IMR-90 (cell line): Measurements from ENCODE around the gene YWHAG.

Experiments used
- BHLHE40 ChIP-seq: fragments of 150-350 bp; IDR thresholded peaks from 2 replicates; pipeline ENCODE4 v1.6.1; 2016; ENCODE audit warnings: mild to moderate bottlenecking, low read depth, low read length
- CEBPB ChIP-seq: IDR thresholded peaks from 2 replicates; pipeline ENCODE4 v1.6.1; 2012; ENCODE audit warnings: low read depth, low read length, improper control_type of control experiment
- ELK1 ChIP-seq: fragments of 150-350 bp; IDR thresholded peaks from 2 replicates; pipeline ENCODE4 v1.6.1; 2016; ENCODE audit warnings: low read depth, mild to moderate bottlenecking, low read length, moderate library complexity, borderline replicate concordance
- RAD21 ChIP-seq: IDR thresholded peaks from 2 replicates; pipeline ENCODE4 v1.6.1; 2012; ENCODE audit warnings: low read length, improper control_type of control experiment
- RCOR1 ChIP-seq: IDR thresholded peaks from 2 replicates; pipeline ENCODE4 v1.6.1; 2012; ENCODE audit warnings: mild to moderate bottlenecking, low read length, improper control_type of control experiment; ENCODE audit not compliant: insufficient replicate concordance
- RFX5 ChIP-seq: IDR thresholded peaks from 2 replicates; pipeline ENCODE4 v1.8.0; 2012; ENCODE audit warnings: low read depth, mild to moderate bottlenecking, low read length, moderate library complexity
- SMC3 ChIP-seq: fragments of 150-350 bp; IDR thresholded peaks from 2 replicates; pipeline ENCODE4 v1.6.1; 2016; ENCODE audit warnings: low read depth, mild to moderate bottlenecking, antibody characterized with exemption, low read length, moderate library complexity
- TF ChIP-seq, protein P1 (sequence below): conservative IDR thresholded peaks from 2 replicates; pipeline ENCODE4 v1.5.1; 2012; ENCODE audit warnings: mild to moderate bottlenecking, low read depth, low read length, improper control_type of control experiment

- TF ChIP-seq, protein P1, sequence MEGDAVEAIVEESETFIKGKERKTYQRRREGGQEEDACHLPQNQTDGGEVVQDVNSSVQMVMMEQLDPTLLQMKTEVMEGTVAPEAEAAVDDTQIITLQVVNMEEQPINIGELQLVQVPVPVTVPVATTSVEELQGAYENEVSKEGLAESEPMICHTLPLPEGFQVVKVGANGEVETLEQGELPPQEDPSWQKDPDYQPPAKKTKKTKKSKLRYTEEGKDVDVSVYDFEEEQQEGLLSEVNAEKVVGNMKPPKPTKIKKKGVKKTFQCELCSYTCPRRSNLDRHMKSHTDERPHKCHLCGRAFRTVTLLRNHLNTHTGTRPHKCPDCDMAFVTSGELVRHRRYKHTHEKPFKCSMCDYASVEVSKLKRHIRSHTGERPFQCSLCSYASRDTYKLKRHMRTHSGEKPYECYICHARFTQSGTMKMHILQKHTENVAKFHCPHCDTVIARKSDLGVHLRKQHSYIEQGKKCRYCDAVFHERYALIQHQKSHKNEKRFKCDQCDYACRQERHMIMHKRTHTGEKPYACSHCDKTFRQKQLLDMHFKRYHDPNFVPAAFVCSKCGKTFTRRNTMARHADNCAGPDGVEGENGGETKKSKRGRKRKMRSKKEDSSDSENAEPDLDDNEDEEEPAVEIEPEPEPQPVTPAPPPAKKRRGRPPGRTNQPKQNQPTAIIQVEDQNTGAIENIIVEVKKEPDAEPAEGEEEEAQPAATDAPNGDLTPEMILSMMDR = no peak
- no peak for TF ChIP-seq RCOR1
- TF ChIP-seq RFX5 = no peak
- TF ChIP-seq CEBPB = no peak
- TF ChIP-seq RAD21 = no peak
- no peak for TF ChIP-seq SMC3
- TF ChIP-seq BHLHE40 = no peak
- TF ChIP-seq ELK1 = no peak
These were observed 14.4 kb upstream of the YWHAG start for GRCh38 chr7:76372984-76373833.
